ENCODE measurements around the gene FSIP2.

Gene FSIP2

GRCh38 chr2:185785851-185786473, 47.4 kb downstream of the FSIP2 start:
- Histone ChIP-seq H3K36me3 (ENCODE audit: control insufficient read depth, insufficient read depth, low read length) (no peaks in the 10 kb centered on the region), H3K4me1 (ENCODE audit: control insufficient read depth, insufficient read depth, low read length) (no peaks in the 10 kb centered on the region), H3K9ac (ENCODE audit: low read length) (no peak overlapping the region), H3K27ac (ENCODE audit: low read depth, low read length) (no peak overlapping the region), H3K4me3 (ENCODE audit: low read length) (no peak overlapping the region), H3K27me3 (ENCODE audit: control insufficient read depth, insufficient read depth, low read length) (no peaks in the 10 kb centered on the region)

GRCh38 chr2:185787227-185788145, 48.9 kb downstream of the FSIP2 start:
- H3K9ac ChIP-seq (ENCODE audit: low read length), result no peak overlapping the region
- no peaks in the 10 kb centered on the region for H3K36me3 ChIP-seq (ENCODE audit: control insufficient read depth, insufficient read depth, low read length)
- H3K4me3 ChIP-seq (ENCODE audit: low read length), result no peak overlapping the region
- H3K27ac ChIP-seq (ENCODE audit: low read depth, low read length), result no peak overlapping the region
- no peaks in the 10 kb centered on the region for H3K4me1 ChIP-seq (ENCODE audit: control insufficient read depth, insufficient read depth, low read length)
- H3K27me3 ChIP-seq (ENCODE audit: control insufficient read depth, insufficient read depth, low read length), result no peaks in the 10 kb centered on the region

- H3K27ac ChIP-seq (ENCODE audit: low read depth, low read length), result no peak overlapping the region
- no peak overlapping the region for H3K4me3 ChIP-seq (ENCODE audit: low read length)
- no peaks in the 10 kb centered on the region for H3K4me1 ChIP-seq (ENCODE audit: control insufficient read depth, insufficient read depth, low read length)
- no peak overlapping the region for H3K9ac ChIP-seq (ENCODE audit: low read length)
- no peaks in the 10 kb centered on the region for H3K27me3 ChIP-seq (ENCODE audit: control insufficient read depth, insufficient read depth, low read length)
- H3K36me3 ChIP-seq (ENCODE audit: control insufficient read depth, insufficient read depth, low read length), result no peaks in the 10 kb centered on the region
These were observed 51.8 kb downstream of the FSIP2 start for GRCh38 chr2:185790361-185790760.

GRCh38 chr2:185793532-185794345, 55.1 kb downstream of the FSIP2 start:
- Histone ChIP-seq H3K4me1 (ENCODE audit: control insufficient read depth, insufficient read depth, low read length) (no peaks in the 10 kb centered on the region), H3K27ac (ENCODE audit: low read depth, low read length) (no peak overlapping the region), H3K27me3 (ENCODE audit: control insufficient read depth, insufficient read depth, low read length) (no peaks in the 10 kb centered on the region), H3K36me3 (ENCODE audit: control insufficient read depth, insufficient read depth, low read length) (no peaks in the 10 kb centered on the region), H3K9ac (ENCODE audit: low read length) (no peak overlapping the region), H3K4me3 (ENCODE audit: low read length) (no peak overlapping the region)

GRCh38 chr2:185796758-185797157, 58.2 kb downstream of the FSIP2 start:
- Histone ChIP-seq H3K4me1 (ENCODE audit: control insufficient read depth, insufficient read depth, low read length) (no peaks in the 10 kb centered on the region), H3K4me3 (ENCODE audit: low read length) (no peak overlapping the region), H3K27me3 (ENCODE audit: control insufficient read depth, insufficient read depth, low read length) (no peaks in the 10 kb centered on the region), H3K27ac (ENCODE audit: low read depth, low read length) (no peak overlapping the region), H3K9ac (ENCODE audit: low read length) (no peak overlapping the region), H3K36me3 (ENCODE audit: control insufficient read depth, insufficient read depth, low read length) (no peaks in the 10 kb centered on the region)

- H3K27me3 ChIP-seq (ENCODE audit: control insufficient read depth, insufficient read depth, low read length), result no peaks in the 10 kb centered on the region
- H3K9ac ChIP-seq (ENCODE audit: low read length), result no peak overlapping the region
- H3K36me3 ChIP-seq (ENCODE audit: control insufficient read depth, insufficient read depth, low read length), result no peaks in the 10 kb centered on the region
- H3K27ac ChIP-seq (ENCODE audit: low read depth, low read length), result no peak overlapping the region
- H3K4me1 ChIP-seq (ENCODE audit: control insufficient read depth, insufficient read depth, low read length), result no peaks in the 10 kb centered on the region
- H3K4me3 ChIP-seq (ENCODE audit: low read length), result no peak overlapping the region
These were observed 64.3 kb downstream of the FSIP2 start for GRCh38 chr2:185802926-185803325.

GRCh38 chr2:185806783-185807182, 68.2 kb downstream of the FSIP2 start:
- Histone ChIP-seq H3K36me3 (ENCODE audit: control insufficient read depth, insufficient read depth, low read length) (no peaks in the 10 kb centered on the region), H3K27ac (ENCODE audit: low read depth, low read length) (no peak overlapping the region), H3K9ac (ENCODE audit: low read length) (no peak overlapping the region), H3K27me3 (ENCODE audit: control insufficient read depth, insufficient read depth, low read length) (no peaks in the 10 kb centered on the region), H3K4me3 (ENCODE audit: low read length) (no peak overlapping the region), H3K4me1 (ENCODE audit: control insufficient read depth, insufficient read depth, low read length) (no peaks in the 10 kb centered on the region)

GRCh38 chr2:185807351-185807750, 68.7 kb downstream of the FSIP2 start:
- Histone ChIP-seq H3K36me3 (ENCODE audit: control insufficient read depth, insufficient read depth, low read length) (no peaks in the 10 kb centered on the region), H3K27ac (ENCODE audit: low read depth, low read length) (no peak overlapping the region), H3K27me3 (ENCODE audit: control insufficient read depth, insufficient read depth, low read length) (no peaks in the 10 kb centered on the region), H3K4me1 (ENCODE audit: control insufficient read depth, insufficient read depth, low read length) (no peaks in the 10 kb centered on the region), H3K4me3 (ENCODE audit: low read length) (no peak overlapping the region), H3K9ac (ENCODE audit: low read length) (no peak overlapping the region)

- no peak overlapping the region for H3K9ac ChIP-seq (ENCODE audit: low read length)
- no peaks in the 10 kb centered on the region for H3K27me3 ChIP-seq (ENCODE audit: control insufficient read depth, insufficient read depth, low read length)
- no peaks in the 10 kb centered on the region for H3K36me3 ChIP-seq (ENCODE audit: control insufficient read depth, insufficient read depth, low read length)
- H3K4me1 ChIP-seq (ENCODE audit: control insufficient read depth, insufficient read depth, low read length), result no peaks in the 10 kb centered on the region
- H3K4me3 ChIP-seq (ENCODE audit: low read length), result no peak overlapping the region
- H3K27ac ChIP-seq (ENCODE audit: low read depth, low read length), result no peak overlapping the region
These were observed 73.0 kb downstream of the FSIP2 start for GRCh38 chr2:185811580-185811979.

GRCh38 chr2:185813707-185814106, 75.1 kb downstream of the FSIP2 start:
- H3K27me3 ChIP-seq (ENCODE audit: control insufficient read depth, insufficient read depth, low read length), result no peaks in the 10 kb centered on the region
- H3K27ac ChIP-seq (ENCODE audit: low read depth, low read length), result no peak overlapping the region
- H3K4me1 ChIP-seq (ENCODE audit: control insufficient read depth, insufficient read depth, low read length), result no peaks in the 10 kb centered on the region
- H3K36me3 ChIP-seq (ENCODE audit: control insufficient read depth, insufficient read depth, low read length), result no peaks in the 10 kb centered on the region
- H3K9ac ChIP-seq (ENCODE audit: low read length), result no peak overlapping the region
- no peak overlapping the region for H3K4me3 ChIP-seq (ENCODE audit: low read length)

GRCh38 chr2:185817991-185818390, 79.4 kb downstream of the FSIP2 start:
- no peak overlapping the region for H3K9ac ChIP-seq (ENCODE audit: low read length)
- no peak overlapping the region for H3K4me3 ChIP-seq (ENCODE audit: low read length)
- no peaks in the 10 kb centered on the region for H3K36me3 ChIP-seq (ENCODE audit: control insufficient read depth, insufficient read depth, low read length)
- no peaks in the 10 kb centered on the region for H3K27me3 ChIP-seq (ENCODE audit: control insufficient read depth, insufficient read depth, low read length)
- H3K27ac ChIP-seq (ENCODE audit: low read depth, low read length), result no peak overlapping the region
- H3K4me1 ChIP-seq (ENCODE audit: control insufficient read depth, insufficient read depth, low read length), result no peaks in the 10 kb centered on the region

- Histone ChIP-seq H3K4me1 (ENCODE audit: control insufficient read depth, insufficient read depth, low read length) (no peaks in the 10 kb centered on the region), H3K27me3 (ENCODE audit: control insufficient read depth, insufficient read depth, low read length) (no peaks in the 10 kb centered on the region), H3K4me3 (ENCODE audit: low read length) (no peak overlapping the region), H3K9ac (ENCODE audit: low read length) (no peak overlapping the region), H3K36me3 (ENCODE audit: control insufficient read depth, insufficient read depth, low read length) (no peaks in the 10 kb centered on the region), H3K27ac (ENCODE audit: low read depth, low read length) (no peak overlapping the region)
These were observed 82.9 kb downstream of the FSIP2 start for GRCh38 chr2:185821467-185821866.

Data from rectal smooth muscle tissue (tissue), 1 donor.